AML-193 (cell line): ENCODE data around the gene MAML2.

Experiments
- DNase-seq, 2 experiments: peaks; one replicate each; lab custom pipeline; 2025; lab: John Stamatoyannopoulos, UW

Gene MAML2

GRCh38 chr11:96008161-96008720, 334.8 kb downstream of the MAML2 start:
- no peak for DNase-seq

- DNase-seq = no peak
Observed at GRCh38 chr11:96006037-96006436, 337.0 kb downstream of the MAML2 start.

GRCh38 chr11:96004862-96005261, 338.1 kb downstream of the MAML2 start:
- DNase-seq = no peak

GRCh38 chr11:96002754-96003290, 340.2 kb downstream of the MAML2 start:
- no peak for DNase-seq

GRCh38 chr11:96002339-96002738, 340.7 kb downstream of the MAML2 start:
- DNase-seq = no peak

GRCh38 chr11:96001037-96001436, 342.0 kb downstream of the MAML2 start:
- DNase-seq = no peak

- DNase-seq = no peak
Observed at GRCh38 chr11:95999711-96000406, 343.1 kb downstream of the MAML2 start.

GRCh38 chr11:95996621-95997235, 346.3 kb downstream of the MAML2 start:
- DNase-seq = no peak

- DNase-seq = no peak
Observed at GRCh38 chr11:95994329-95994728, 348.7 kb downstream of the MAML2 start.

- DNase-seq = no peak
Observed at GRCh38 chr11:95993438-95994298, 349.3 kb downstream of the MAML2 start.

GRCh38 chr11:95991545-95991944, 351.4 kb downstream of the MAML2 start:
- DNase-seq = no peak

GRCh38 chr11:95991101-95991500, 351.9 kb downstream of the MAML2 start:
- DNase-seq = no peak

- DNase-seq = no peak
Observed at GRCh38 chr11:95989780-95990179, 353.2 kb downstream of the MAML2 start.

GRCh38 chr11:95989076-95989605, 353.9 kb downstream of the MAML2 start:
- no peak for DNase-seq

GRCh38 chr11:95985174-95985808, 357.7 kb downstream of the MAML2 start:
- DNase-seq = peak in 1 of 2 experiments; percentile 27

- DNase-seq = no peak
Observed at GRCh38 chr11:95984072-95984471, 358.9 kb downstream of the MAML2 start.

- no peak for DNase-seq
Observed at GRCh38 chr11:95977534-95978174, 365.3 kb downstream of the MAML2 start.

- no peak for DNase-seq
Observed at GRCh38 chr11:95976550-95976949, 366.4 kb downstream of the MAML2 start.

GRCh38 chr11:95975343-95975742, 367.7 kb downstream of the MAML2 start:
- DNase-seq = no peak

- DNase-seq = no peak
Observed at GRCh38 chr11:95972060-95972459, 370.9 kb downstream of the MAML2 start.

GRCh38 chr11:95968585-95968984, 374.4 kb downstream of the MAML2 start:
- no peak for DNase-seq
